MG63 (cell line): Measurements from ENCODE around the gene KHK. TPM values are rescaled to one million over a fixed set of nuclear protein-coding genes. Genes with fewer than 3 reads are reported as not detected.
"Not testable (repeated sequence)": the region's sequence is repeated elsewhere in the genome, so short reads cannot be mapped to it uniquely, and the experiment has no call there.

Source experiments
- DNase-seq: peaks from one replicate; pipeline ENCODE4 v3.0.0-alpha.2; 2020
- H3K27me3 ChIP-seq: fragments of 250-450 bp; sonication (Bioruptor Pico); 2 replicates; pipeline ENCODE4 v1.5.1; 2020; ENCODE audit warnings: mild to moderate bottlenecking, moderate library complexity
- H3K36me3 ChIP-seq: fragments of 250-450 bp; sonication (Bioruptor Pico); 2 replicates; pipeline ENCODE4 v1.5.1; 2020; ENCODE audit warnings: mild to moderate bottlenecking, moderate library complexity
- H3K4me3 ChIP-seq: fragments of 250-450 bp; sonication (Bioruptor Pico); 2 replicates; pipeline ENCODE4 v1.5.1; 2020; ENCODE audit warnings: mild to moderate bottlenecking, moderate library complexity
- H3K9me3 ChIP-seq: fragments of 250-450 bp; sonication (Bioruptor Pico); 2 replicates; pipeline ENCODE4 v1.5.1; 2020; ENCODE audit warnings: mild to moderate bottlenecking, moderate library complexity
- total RNA-seq: library from RNA; depleted of rRNA; stranded (reverse); fragments of >200 nt; shearing (Covaris generic); gene quantifications from 2 replicates; pipeline ENCODE4 v1.2.3, GENCODE V29; 2014; ENCODE audit warnings: low replicate concordance

KHK gene
- total RNA-seq, 1 experiment from 2014 or later = 5.0 TPM

- H3K9me3 ChIP-seq = no peaks in the 10 kb centered on the region
- H3K36me3 ChIP-seq = no peaks in the 10 kb centered on the region
- no peak for DNase-seq
- H3K4me3 ChIP-seq = no peak overlapping the region
- no peaks in the 10 kb centered on the region for H3K27me3 ChIP-seq
Measured at GRCh38 chr2:27105981-27106380, 19.4 kb downstream of the KHK start.

GRCh38 chr2:27108221-27108620 is 21.6 kb downstream of the KHK start:
- H3K27me3 ChIP-seq = no peaks in the 10 kb centered on the region
- H3K9me3 ChIP-seq = no peaks in the 10 kb centered on the region
- no peak overlapping the region for H3K4me3 ChIP-seq
- DNase-seq = no peak
- H3K36me3 ChIP-seq = no peaks in the 10 kb centered on the region

- Histone ChIP-seq H3K4me3 (no peak overlapping the region), H3K36me3 (no peaks in the 10 kb centered on the region), H3K9me3 (no peaks in the 10 kb centered on the region), H3K27me3 (no peaks in the 10 kb centered on the region)
- no peak for DNase-seq
Measured at GRCh38 chr2:27109083-27109482, 22.5 kb downstream of the KHK start.

- H3K9me3 ChIP-seq, H3K4me3 ChIP-seq, H3K36me3 ChIP-seq, DNase-seq, H3K27me3 ChIP-seq: not testable (repeated sequence)
Measured at GRCh38 chr2:27110603-27111352, 24.2 kb downstream of the KHK start.

GRCh38 chr2:27111392-27112078 is 25.0 kb downstream of the KHK start:
- H3K36me3 ChIP-seq, H3K27me3 ChIP-seq, H3K4me3 ChIP-seq, H3K9me3 ChIP-seq, DNase-seq: not testable (repeated sequence)

GRCh38 chr2:27115519-27115918 is 28.9 kb downstream of the KHK start:
- no peaks in the 10 kb centered on the region for H3K9me3 ChIP-seq
- no peak for DNase-seq
- H3K36me3 ChIP-seq = no peaks in the 10 kb centered on the region
- H3K27me3 ChIP-seq = no peaks in the 10 kb centered on the region
- no peak overlapping the region for H3K4me3 ChIP-seq

GRCh38 chr2:27117995-27118524 is 31.5 kb downstream of the KHK start:
- no peaks in the 10 kb centered on the region for H3K9me3 ChIP-seq
- DNase-seq = no peak
- no peaks in the 10 kb centered on the region for H3K36me3 ChIP-seq
- no peaks in the 10 kb centered on the region for H3K27me3 ChIP-seq
- H3K4me3 ChIP-seq = peak overlapping the region; percentile 56

GRCh38 chr2:27118525-27119329 is 32.2 kb downstream of the KHK start, which contains the start of gene CGREF1:
CGREF1 (minus strand) TSS chr2:27119128; CDS start chr2:27104366, 14,762 bp downstream.
- H3K4me3 ChIP-seq = peak within 1 kb of the TSS; percentile 56
- no peaks in the 10 kb centered on the region for H3K9me3 ChIP-seq
- no peaks in the 10 kb centered on the region for H3K27me3 ChIP-seq
- DNase-seq = peak; percentile 57
- H3K36me3 ChIP-seq = no peaks in the 10 kb centered on the region

GRCh38 chr2:27119330-27119670 is 32.7 kb downstream of the KHK start:
- H3K4me3 ChIP-seq = peak overlapping the region; percentile 40
- not testable (repeated sequence) for H3K9me3 ChIP-seq, DNase-seq, H3K27me3 ChIP-seq, H3K36me3 ChIP-seq

- H3K4me3 ChIP-seq = no peak overlapping the region
- H3K36me3 ChIP-seq = no peaks in the 10 kb centered on the region
- H3K27me3 ChIP-seq = no peaks in the 10 kb centered on the region
- no peaks in the 10 kb centered on the region for H3K9me3 ChIP-seq
- DNase-seq = no peak
Measured at GRCh38 chr2:27121906-27122305, 35.3 kb downstream of the KHK start.

GRCh38 chr2:27122791-27123190 is 36.2 kb downstream of the KHK start:
- Histone ChIP-seq H3K4me3 (no peak overlapping the region), H3K27me3 (no peaks in the 10 kb centered on the region), H3K9me3 (no peaks in the 10 kb centered on the region), H3K36me3 (no peaks in the 10 kb centered on the region)
- no peak for DNase-seq

- no peaks in the 10 kb centered on the region for H3K9me3 ChIP-seq
- no peaks in the 10 kb centered on the region for H3K36me3 ChIP-seq
Measured at GRCh38 chr2:27123302-27124150, 37.0 kb downstream of the KHK start, which contains the start of gene ABHD1. ABHD1 (plus strand) TSS chr2:27123815; CDS start chr2:27123949, 134 bp downstream.

GRCh38 chr2:27125104-27125503 is 38.5 kb downstream of the KHK start:
- DNase-seq = no peak
- Histone ChIP-seq H3K9me3 (no peaks in the 10 kb centered on the region), H3K36me3 (no peaks in the 10 kb centered on the region), H3K27me3 (no peaks in the 10 kb centered on the region), H3K4me3 (no peak overlapping the region)

More at GRCh38 chr2:27123302-27124150, 37.0 kb downstream of the KHK start, which contains the start of gene ABHD1:
- 0 out of 2 replicates have a peak within 1 kb of the TSS, but pooled peaks have one; percentile 17 for H3K4me3 ChIP-seq
- H3K27me3 ChIP-seq = no peaks in the 10 kb centered on the region
- no peak for DNase-seq

- Histone ChIP-seq H3K4me3 (no peak overlapping the region), H3K9me3 (no peaks in the 10 kb centered on the region), H3K36me3 (peaks cover 8% of the 10 kb centered on the region), H3K27me3 (no peaks in the 10 kb centered on the region)
- DNase-seq = no peak
Measured at GRCh38 chr2:27126252-27126710, 39.7 kb downstream of the KHK start.

- Histone ChIP-seq H3K9me3 (no peaks in the 10 kb centered on the region), H3K4me3 (no peak overlapping the region), H3K36me3 (peaks cover 24% of the 10 kb centered on the region), H3K27me3 (no peaks in the 10 kb centered on the region)
- no peak for DNase-seq
Measured at GRCh38 chr2:27127883-27128667, 41.5 kb downstream of the KHK start.
